Skeletal muscle tissue (tissue), 4 donors: ENCODE data around the gene CCNE1. TPM values are rescaled to one million over a fixed set of nuclear protein-coding genes. Genes with fewer than 3 reads are reported as not detected.
"Not testable (repeated sequence)": the region's sequence is repeated elsewhere in the genome, so short reads cannot be mapped to it uniquely, and the experiment has no call there.

Experiments used
- H3K27ac ChIP-seq: one replicate; pipeline ENCODE4 v1.7.0; 2013; ENCODE audit warnings: mild to moderate bottlenecking, low read depth, low read length, inconsistent platforms
- H3K27me3 ChIP-seq, 3 donors: one replicate each; pipeline ENCODE4 v1.7.0; 2013; ENCODE audit warnings: low read length in 3 of 3; ENCODE audit not compliant: control insufficient read depth in 3 of 3, insufficient read depth in 3 of 3
- H3K36me3 ChIP-seq, 3 donors: one replicate each; pipeline ENCODE4 v1.7.0; 2013; ENCODE audit warnings: low read length in 3 of 3; ENCODE audit not compliant: control insufficient read depth in 3 of 3, insufficient read depth in 3 of 3
- H3K4me1 ChIP-seq, 3 donors: one replicate each; pipeline ENCODE4 v1.7.0; 2013; ENCODE audit warnings: low read length in 3 of 3, mild to moderate bottlenecking in 3 of 3; ENCODE audit not compliant: control insufficient read depth in 3 of 3, insufficient read depth in 3 of 3
- H3K4me3 ChIP-seq, 3 donors: one replicate each; pipeline ENCODE4 v1.7.0; 2013; ENCODE audit warnings: low read length in 3 of 3
- H3K9ac ChIP-seq, 3 donors: one replicate each; pipeline ENCODE4 v1.7.0; 2013; ENCODE audit warnings: low read length in 3 of 3, mild to moderate bottlenecking in 3 of 3, moderate library complexity in 2 of 3, low read depth in 1 of 3
- H3K9me3 ChIP-seq, 3 donors: one replicate each; pipeline ENCODE4 v1.7.0; 2013; ENCODE audit warnings: low read length in 3 of 3; ENCODE audit not compliant: control insufficient read depth in 3 of 3
- total RNA-seq: library from RNA; depleted of rRNA; stranded (reverse); fragments of >200 nt; gene quantifications from one replicate; pipeline ENCODE4 v1.2.3, GENCODE V29; 2014
- donor health status: Osteomylitis.

CCNE1 gene
- total RNA-seq, 1 donor from 2014 or later: 9.9 TPM

- Histone ChIP-seq H3K27ac (no peak overlapping the region), H3K9me3 (no peaks in the 10 kb centered on the region), H3K27me3 (peaks cover 0 to 6% (median 5%) of the 10 kb centered on the region in 3 donors), H3K36me3 (no peaks in the 10 kb centered on the region), H3K4me1 (no peaks in the 10 kb centered on the region), H3K9ac (no peak overlapping the region), H3K4me3 (no peak overlapping the region)
Measured at GRCh38 chr19:29785955-29786589, 25.7 kb upstream of the CCNE1 start.

- no peaks in the 10 kb centered on the region for H3K4me1 ChIP-seq
- no peaks in the 10 kb centered on the region for H3K9me3 ChIP-seq
- no peaks in the 10 kb centered on the region for H3K36me3 ChIP-seq
- no peak overlapping the region for H3K9ac ChIP-seq
- H3K27me3 ChIP-seq: peaks cover 0 to under 1% (median 0%) of the 10 kb centered on the region in 3 donors
- no peak overlapping the region for H3K27ac ChIP-seq
- no peak overlapping the region for H3K4me3 ChIP-seq
Measured at GRCh38 chr19:29787281-29787680, 24.5 kb upstream of the CCNE1 start.

- no peaks in the 10 kb centered on the region for H3K27me3 ChIP-seq
- H3K36me3 ChIP-seq: no peaks in the 10 kb centered on the region
- H3K9me3 ChIP-seq: no peaks in the 10 kb centered on the region
- no peak overlapping the region for H3K27ac ChIP-seq
- H3K9ac ChIP-seq: no peak overlapping the region
- no peak overlapping the region for H3K4me3 ChIP-seq
- H3K4me1 ChIP-seq: no peaks in the 10 kb centered on the region
Measured at GRCh38 chr19:29789007-29789406, 22.8 kb upstream of the CCNE1 start.

- Histone ChIP-seq H3K27ac (no peak overlapping the region), H3K4me1 (no peaks in the 10 kb centered on the region), H3K9ac (no peak overlapping the region), H3K9me3 (no peaks in the 10 kb centered on the region), H3K27me3 (no peaks in the 10 kb centered on the region), H3K36me3 (no peaks in the 10 kb centered on the region), H3K4me3 (no peak overlapping the region)
Measured at GRCh38 chr19:29793116-29793727, 18.6 kb upstream of the CCNE1 start.

GRCh38 chr19:29794490-29794889, 17.3 kb upstream of the CCNE1 start:
- not testable (repeated sequence) for H3K36me3 ChIP-seq, H3K9me3 ChIP-seq, H3K27ac ChIP-seq, H3K4me1 ChIP-seq, H3K4me3 ChIP-seq, H3K9ac ChIP-seq, H3K27me3 ChIP-seq

GRCh38 chr19:29795461-29796172, 16.2 kb upstream of the CCNE1 start:
- Histone ChIP-seq H3K9ac (no peak overlapping the region), H3K36me3 (no peaks in the 10 kb centered on the region), H3K27ac (no peak overlapping the region), H3K9me3 (no peaks in the 10 kb centered on the region), H3K4me1 (no peaks in the 10 kb centered on the region), H3K4me3 (no peak overlapping the region), H3K27me3 (no peaks in the 10 kb centered on the region)

GRCh38 chr19:29796173-29796573, 15.6 kb upstream of the CCNE1 start:
- Histone ChIP-seq H3K4me1 (no peaks in the 10 kb centered on the region), H3K27ac (no peak overlapping the region), H3K27me3 (no peaks in the 10 kb centered on the region), H3K4me3 (no peak overlapping the region), H3K36me3 (no peaks in the 10 kb centered on the region), H3K9me3 (no peaks in the 10 kb centered on the region), H3K9ac (no peak overlapping the region)

- Histone ChIP-seq H3K36me3 (no peaks in the 10 kb centered on the region), H3K27me3 (no peaks in the 10 kb centered on the region), H3K9ac (no peak overlapping the region), H3K27ac (no peak overlapping the region), H3K4me3 (no peak overlapping the region), H3K4me1 (no peaks in the 10 kb centered on the region), H3K9me3 (no peaks in the 10 kb centered on the region)
Measured at GRCh38 chr19:29798774-29799497, 12.9 kb upstream of the CCNE1 start.

- Histone ChIP-seq H3K4me1 (peaks cover 0 to under 1% (median under 1%) of the 10 kb centered on the region in 3 donors), H3K9me3 (no peaks in the 10 kb centered on the region), H3K27me3 (no peaks in the 10 kb centered on the region), H3K36me3 (no peaks in the 10 kb centered on the region), H3K4me3 (no peak overlapping the region), H3K9ac (no peak overlapping the region), H3K27ac (no peak overlapping the region)
Measured at GRCh38 chr19:29800100-29800825, 11.5 kb upstream of the CCNE1 start.
